ENCODE results near the gene SRC.

The SRC gene

DNA sequence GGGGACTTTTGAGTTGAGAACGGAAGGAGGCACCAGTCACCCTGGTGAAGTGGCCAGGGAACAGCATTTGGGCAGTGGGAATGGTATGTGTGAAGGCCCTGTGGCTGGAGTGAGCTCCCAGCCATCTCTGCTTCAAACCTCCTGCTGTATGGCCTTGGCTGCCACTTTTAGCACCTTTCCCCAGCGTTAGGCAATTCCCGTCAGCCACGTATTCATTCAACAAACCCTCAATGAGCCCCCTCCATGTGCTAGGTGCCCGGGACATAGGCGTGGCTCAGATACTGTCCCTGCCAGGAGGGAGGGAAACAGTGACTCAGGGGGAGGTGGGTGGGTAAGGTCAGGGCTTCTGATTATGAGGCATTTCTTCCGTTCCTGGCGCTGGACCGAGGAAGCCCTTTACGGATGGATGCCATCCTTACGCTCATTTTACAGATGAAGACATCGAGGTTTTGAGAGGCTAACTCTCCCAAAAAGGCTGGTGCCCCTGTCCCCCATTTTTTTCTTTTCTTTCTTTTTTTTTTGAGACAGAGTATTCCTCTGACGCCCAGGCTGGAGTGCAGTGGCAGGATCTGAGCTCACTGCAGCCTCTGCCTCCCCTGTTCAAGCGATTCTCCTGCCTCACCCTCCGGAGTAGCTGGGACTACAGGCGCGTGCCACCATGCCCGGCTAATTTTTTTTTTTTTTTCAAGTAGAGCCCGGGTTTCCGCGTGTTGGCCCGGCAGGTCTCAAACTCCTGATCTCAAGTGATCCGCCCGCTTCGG, 37.5 kb downstream of the SRC start:
- Histone ChIP-seq H3K9me3 (replicated peaks; ENCODE audit: low read length) (no peaks in the 10 kb centered on the region), H3K36me3 (ENCODE audit: insufficient read depth, low read length) (peaks cover 10% of the 10 kb centered on the region)

GRCh38 chr20:37384683-37385174, 38.8 kb downstream of the SRC start:
- Histone ChIP-seq H3K4me2 (ENCODE audit: low read length) (peak overlapping the region; percentile 85), H3K9ac (ENCODE audit: low read depth, low read length) (peak overlapping the region; percentile 68), H3K4me3 (ENCODE audit: low read length) (peak overlapping the region; percentile 67), H3K27me3 (ENCODE audit: control insufficient read depth, insufficient read depth, low read length) (no peaks in the 10 kb centered on the region), H3K9me3 (replicated peaks; ENCODE audit: low read length) (no peaks in the 10 kb centered on the region), H3K4me1 (ENCODE audit: control insufficient read depth, insufficient read depth, low read length) (peaks cover 25% of the 10 kb centered on the region), H3K36me3 (ENCODE audit: insufficient read depth, low read length) (peaks cover 10% of the 10 kb centered on the region)

More for the DNA sequence above, 37.5 kb downstream of the SRC start:
- Histone ChIP-seq H3K4me2 (ENCODE audit: low read length) (peak overlapping the region; percentile 85), H3K27me3 (ENCODE audit: control insufficient read depth, insufficient read depth, low read length) (no peaks in the 10 kb centered on the region), H3K4me1 (ENCODE audit: control insufficient read depth, insufficient read depth, low read length) (peaks cover 34% of the 10 kb centered on the region), H3K4me3 (ENCODE audit: low read length) (no peak overlapping the region), H3K9ac (ENCODE audit: low read depth, low read length) (no peak overlapping the region)

DNA sequence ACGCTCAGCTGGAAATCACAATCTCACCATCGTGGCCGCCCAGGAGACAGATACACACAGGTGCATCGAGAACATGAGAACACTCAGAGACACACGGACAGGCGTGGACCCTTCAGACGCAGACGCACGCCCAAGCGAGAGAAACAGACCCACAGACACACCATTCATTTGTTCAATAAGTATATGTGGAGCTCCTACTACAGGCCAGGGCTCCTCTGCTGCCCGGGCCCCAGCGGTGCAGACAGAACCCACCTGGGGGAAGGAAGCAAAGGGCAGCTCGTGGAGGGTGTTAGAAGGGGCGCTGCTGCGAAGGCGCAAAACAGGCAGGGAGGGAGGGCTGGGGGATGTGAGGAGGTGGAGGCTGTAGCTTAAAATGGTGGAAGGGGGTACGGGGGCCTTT, 39.2 kb downstream of the SRC start:
- no peaks in the 10 kb centered on the region for H3K9me3 ChIP-seq (replicated peaks; ENCODE audit: low read length)
- peaks cover 13% of the 10 kb centered on the region for H3K36me3 ChIP-seq (ENCODE audit: insufficient read depth, low read length)
- peaks cover 22% of the 10 kb centered on the region for H3K4me1 ChIP-seq (ENCODE audit: control insufficient read depth, insufficient read depth, low read length)
- no peak overlapping the region for H3K4me3 ChIP-seq (ENCODE audit: low read length)
- H3K4me2 ChIP-seq (ENCODE audit: low read length): peak overlapping the region; percentile 85
- H3K9ac ChIP-seq (ENCODE audit: low read depth, low read length): peak overlapping the region; percentile 68
- H3K27me3 ChIP-seq (ENCODE audit: control insufficient read depth, insufficient read depth, low read length): no peaks in the 10 kb centered on the region

DNA sequence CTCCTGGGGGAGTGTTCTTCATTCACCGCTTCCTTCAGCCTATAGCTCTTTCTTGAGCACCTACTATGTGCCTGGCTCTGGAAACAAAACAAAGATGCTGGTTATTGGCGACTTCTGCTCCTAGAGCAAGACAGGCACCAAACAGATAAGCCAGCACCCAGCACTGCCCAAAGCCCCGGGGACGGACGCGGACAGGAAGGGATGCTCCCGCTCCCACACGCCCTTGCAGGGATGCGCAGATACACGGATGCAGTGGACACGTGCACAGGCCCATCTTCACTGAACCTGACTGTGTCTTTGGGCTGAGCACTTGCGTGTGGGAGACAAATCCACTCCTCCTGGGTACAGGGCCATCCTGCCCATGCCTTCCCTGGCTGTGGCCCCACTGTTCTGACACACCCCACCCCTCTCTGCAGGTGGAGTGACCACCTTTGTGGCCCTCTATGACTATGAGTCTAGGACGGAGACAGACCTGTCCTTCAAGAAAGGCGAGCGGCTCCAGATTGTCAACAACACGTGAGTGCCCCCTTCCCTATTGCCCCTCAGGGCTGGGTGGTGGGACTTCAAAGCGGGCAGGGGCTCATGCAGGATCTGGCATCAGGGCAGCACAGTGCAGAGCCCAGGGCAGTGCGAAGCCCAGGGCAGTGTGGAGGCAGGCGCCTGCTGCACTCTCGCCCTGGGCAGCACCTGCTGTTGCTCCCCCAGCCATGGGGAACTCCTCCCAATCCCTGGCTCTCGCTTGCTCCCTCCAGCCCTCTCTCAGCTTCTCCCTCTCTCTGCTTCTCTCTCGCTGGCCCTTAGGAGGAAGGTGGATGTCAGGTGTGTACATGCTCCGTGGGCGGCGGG, 39.9 kb downstream of the SRC start:
- no peak overlapping the region for H3K4me2 ChIP-seq (ENCODE audit: low read length)

DNA sequence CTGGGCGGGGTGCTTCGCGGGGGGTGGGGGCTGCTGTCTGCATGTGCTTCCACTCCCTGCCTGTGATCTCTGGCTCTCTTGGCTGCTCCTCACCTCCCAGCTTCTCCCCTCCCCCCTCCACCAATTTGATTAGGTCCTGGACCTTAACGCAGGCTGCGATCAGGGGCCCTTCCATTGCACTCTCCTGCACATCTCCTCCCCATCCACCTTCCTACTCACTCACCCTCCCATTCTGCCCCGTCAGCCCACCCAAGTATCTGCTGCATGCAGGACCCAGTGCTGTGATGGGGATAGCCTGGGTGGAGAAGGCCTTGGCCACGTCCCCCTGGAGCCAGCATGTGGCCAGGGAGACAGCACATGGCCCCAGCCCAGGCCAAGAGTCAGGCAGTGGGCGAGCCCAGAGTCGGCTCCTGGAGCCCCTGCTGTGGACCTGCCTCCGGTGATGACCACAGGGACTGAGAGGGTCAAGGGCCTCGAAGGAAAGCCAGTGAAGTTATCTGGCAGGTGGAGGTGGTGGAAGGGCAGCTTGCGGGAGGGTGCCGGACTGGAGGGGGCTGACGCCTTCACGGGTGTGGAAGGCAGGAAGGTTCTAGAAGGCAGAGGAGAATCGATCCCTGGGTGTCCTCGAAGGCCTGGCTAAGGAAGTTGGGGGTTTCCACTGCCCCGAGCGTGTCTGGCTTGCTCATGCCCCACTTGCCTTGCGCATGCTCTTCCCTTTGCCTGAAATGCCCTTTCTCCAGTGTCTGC, 40.7 kb downstream of the SRC start:
- Histone ChIP-seq H3K9ac (ENCODE audit: low read depth, low read length) (no peak overlapping the region), H3K27me3 (ENCODE audit: control insufficient read depth, insufficient read depth, low read length) (no peaks in the 10 kb centered on the region), H3K36me3 (ENCODE audit: insufficient read depth, low read length) (peaks cover 18% of the 10 kb centered on the region), H3K9me3 (replicated peaks; ENCODE audit: low read length) (no peaks in the 10 kb centered on the region), H3K4me3 (ENCODE audit: low read length) (no peak overlapping the region), H3K4me2 (ENCODE audit: low read length) (no peak overlapping the region), H3K4me1 (ENCODE audit: control insufficient read depth, insufficient read depth, low read length) (peaks cover 17% of the 10 kb centered on the region)

More for the DNA sequence above, 39.9 kb downstream of the SRC start:
- H3K9me3 ChIP-seq (replicated peaks; ENCODE audit: low read length): no peaks in the 10 kb centered on the region
- peaks cover 17% of the 10 kb centered on the region for H3K36me3 ChIP-seq (ENCODE audit: insufficient read depth, low read length)
- H3K4me3 ChIP-seq (ENCODE audit: low read length): no peak overlapping the region
- H3K4me1 ChIP-seq (ENCODE audit: control insufficient read depth, insufficient read depth, low read length): peaks cover 17% of the 10 kb centered on the region
- H3K9ac ChIP-seq (ENCODE audit: low read depth, low read length): no peak overlapping the region
- H3K27me3 ChIP-seq (ENCODE audit: control insufficient read depth, insufficient read depth, low read length): no peaks in the 10 kb centered on the region

DNA sequence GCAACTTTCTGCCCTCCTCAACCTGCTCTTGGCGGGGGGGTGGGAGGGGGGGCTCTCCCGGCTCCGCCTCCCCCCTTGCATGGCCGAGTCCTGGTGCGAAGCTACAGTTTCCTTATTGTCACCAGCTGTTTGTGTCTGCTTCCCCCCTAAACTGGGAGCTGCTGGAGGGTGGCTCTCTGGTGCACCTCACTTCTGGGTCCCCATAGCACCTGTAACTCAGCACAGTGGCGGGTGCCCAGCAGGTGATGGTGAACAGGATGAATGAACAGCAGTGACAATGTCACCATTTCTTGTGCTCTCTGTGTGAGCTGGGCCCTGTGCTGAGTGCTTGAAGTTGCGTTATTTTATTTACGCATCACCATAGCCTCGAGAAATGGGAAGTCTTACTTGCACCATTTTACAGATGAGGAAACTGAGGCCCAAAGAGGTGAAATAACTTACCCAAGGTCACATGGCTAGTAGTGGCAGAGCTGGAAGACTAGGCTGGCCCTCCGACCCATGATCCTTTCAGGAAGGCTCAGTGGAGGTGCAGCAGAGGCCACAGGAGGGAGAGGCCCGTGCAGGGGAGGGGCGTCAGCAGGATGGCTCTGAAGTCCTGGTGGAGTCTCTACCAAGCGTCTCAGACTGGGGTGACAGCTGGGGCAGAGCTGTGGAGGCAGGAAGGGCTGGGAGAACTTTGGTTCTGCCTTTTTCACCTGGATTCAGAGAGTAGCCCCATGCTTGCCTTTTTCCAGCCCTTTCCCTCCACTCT, 41.8 kb downstream of the SRC start:
- Histone ChIP-seq H3K9me3 (replicated peaks; ENCODE audit: low read length) (no peaks in the 10 kb centered on the region), H3K36me3 (ENCODE audit: insufficient read depth, low read length) (peaks cover 18% of the 10 kb centered on the region), H3K4me3 (ENCODE audit: low read length) (no peak overlapping the region), H3K4me2 (ENCODE audit: low read length) (no peak overlapping the region), H3K27me3 (ENCODE audit: control insufficient read depth, insufficient read depth, low read length) (no peaks in the 10 kb centered on the region), H3K9ac (ENCODE audit: low read depth, low read length) (no peak overlapping the region), H3K4me1 (ENCODE audit: control insufficient read depth, insufficient read depth, low read length) (peaks cover 17% of the 10 kb centered on the region)

- H3K9ac ChIP-seq (ENCODE audit: low read depth, low read length): no peak overlapping the region
- no peak overlapping the region for H3K4me3 ChIP-seq (ENCODE audit: low read length)
- no peak overlapping the region for H3K4me2 ChIP-seq (ENCODE audit: low read length)
- H3K9me3 ChIP-seq (replicated peaks; ENCODE audit: low read length): no peaks in the 10 kb centered on the region
- H3K27me3 ChIP-seq (ENCODE audit: control insufficient read depth, insufficient read depth, low read length): no peaks in the 10 kb centered on the region
- H3K36me3 ChIP-seq (ENCODE audit: insufficient read depth, low read length): peaks cover 18% of the 10 kb centered on the region
- H3K4me1 ChIP-seq (ENCODE audit: control insufficient read depth, insufficient read depth, low read length): peaks cover 8% of the 10 kb centered on the region
Measured at GRCh38 chr20:37388831-37389230, 42.9 kb downstream of the SRC start.

DNA sequence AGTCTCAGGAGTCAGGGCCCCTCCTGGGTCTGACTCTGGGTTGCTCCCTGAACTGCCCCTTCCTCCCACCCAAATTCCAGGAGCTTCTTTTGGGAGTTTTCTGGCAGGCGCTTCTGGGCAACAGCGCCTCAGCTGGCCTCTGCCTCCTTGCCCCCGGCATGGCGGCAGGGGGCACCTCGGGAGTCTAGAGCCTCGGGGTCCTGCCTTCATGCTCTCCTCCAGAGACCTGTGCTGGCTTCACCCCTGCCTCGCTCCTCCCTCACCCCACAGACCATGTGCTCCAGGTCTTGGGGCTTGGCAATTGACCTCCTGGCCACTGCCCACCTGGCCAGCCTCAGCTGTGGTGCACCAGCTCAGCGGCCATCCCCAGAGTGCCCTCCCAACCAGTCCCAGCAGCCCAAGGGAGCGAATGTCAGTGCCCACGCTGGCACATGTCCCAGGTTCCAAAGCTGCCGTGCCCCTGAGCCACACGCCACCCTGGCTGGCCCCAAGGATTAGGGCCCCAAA, 43.4 kb downstream of the SRC start:
- H3K9ac ChIP-seq (ENCODE audit: low read depth, low read length): no peak overlapping the region
- no peak overlapping the region for H3K4me3 ChIP-seq (ENCODE audit: low read length)
- no peak overlapping the region for H3K4me2 ChIP-seq (ENCODE audit: low read length)

GRCh38 chr20:37389844-37390275, 43.9 kb downstream of the SRC start:
- peaks cover 16% of the 10 kb centered on the region for H3K36me3 ChIP-seq (ENCODE audit: insufficient read depth, low read length)

More for the DNA sequence above, 43.4 kb downstream of the SRC start:
- peaks cover 4% of the 10 kb centered on the region for H3K4me1 ChIP-seq (ENCODE audit: control insufficient read depth, insufficient read depth, low read length)
- peaks cover 18% of the 10 kb centered on the region for H3K36me3 ChIP-seq (ENCODE audit: insufficient read depth, low read length)
- H3K27me3 ChIP-seq (ENCODE audit: control insufficient read depth, insufficient read depth, low read length): no peaks in the 10 kb centered on the region
- H3K9me3 ChIP-seq (replicated peaks; ENCODE audit: low read length): no peaks in the 10 kb centered on the region

DNA sequence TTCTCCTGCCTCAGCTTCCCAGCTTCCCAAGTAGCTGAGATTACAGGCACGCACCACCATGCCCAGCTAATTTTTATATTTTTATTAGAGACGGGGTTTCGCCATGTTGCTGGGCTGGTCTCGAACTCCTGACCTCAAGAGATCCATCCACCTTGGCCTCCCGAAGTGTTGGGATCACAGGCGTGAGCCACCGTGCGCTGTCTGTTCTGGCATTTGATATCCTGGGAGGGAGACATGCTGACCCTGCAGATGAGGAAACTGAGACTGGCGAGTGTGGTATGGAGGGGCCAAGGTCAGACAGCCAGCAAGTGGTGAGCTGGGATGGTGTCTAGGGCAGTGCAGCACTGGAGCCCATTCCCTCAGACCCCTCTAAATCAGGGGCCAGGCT, 44.6 kb downstream of the SRC start:
- H3K4me2 ChIP-seq (ENCODE audit: low read length): no peak overlapping the region

More at GRCh38 chr20:37389844-37390275, 43.9 kb downstream of the SRC start:
- H3K4me2 ChIP-seq (ENCODE audit: low read length): no peak overlapping the region
- no peak overlapping the region for H3K9ac ChIP-seq (ENCODE audit: low read depth, low read length)
- H3K9me3 ChIP-seq (replicated peaks; ENCODE audit: low read length): no peaks in the 10 kb centered on the region
- H3K4me3 ChIP-seq (ENCODE audit: low read length): no peak overlapping the region
- H3K27me3 ChIP-seq (ENCODE audit: control insufficient read depth, insufficient read depth, low read length): no peaks in the 10 kb centered on the region
- H3K4me1 ChIP-seq (ENCODE audit: control insufficient read depth, insufficient read depth, low read length): peaks cover 2% of the 10 kb centered on the region

More for the DNA sequence above, 44.6 kb downstream of the SRC start:
- H3K9ac ChIP-seq (ENCODE audit: low read depth, low read length): no peak overlapping the region
- H3K36me3 ChIP-seq (ENCODE audit: insufficient read depth, low read length): peaks cover 12% of the 10 kb centered on the region
- no peaks in the 10 kb centered on the region for H3K9me3 ChIP-seq (replicated peaks; ENCODE audit: low read length)
- H3K4me1 ChIP-seq (ENCODE audit: control insufficient read depth, insufficient read depth, low read length): peaks cover 3% of the 10 kb centered on the region
- no peaks in the 10 kb centered on the region for H3K27me3 ChIP-seq (ENCODE audit: control insufficient read depth, insufficient read depth, low read length)
- H3K4me3 ChIP-seq (ENCODE audit: low read length): no peak overlapping the region

Measured in skeletal muscle satellite cell (primary cell).